Sigmoid colon (tissue), 7 donors: ENCODE results near the gene WDR74. TPM values are rescaled to one million over a fixed set of nuclear protein-coding genes. Genes with fewer than 3 reads are reported as not detected.
A peak's percentile ranks its signal among the peaks of the same experiment; 100 is the strongest.

Source experiments
- DNase-seq: peaks from one replicate; pipeline ENCODE4 v3.0.0-alpha.2; 2019
- H3K27ac ChIP-seq, 4 donors: fragments of 200-600 bp; sonication (generic); one replicate each; pipeline ENCODE4 v1.5.1; 2016 to 2019; ENCODE audit warnings: mild to moderate bottlenecking in 1 of 4
- H3K27me3 ChIP-seq, 3 donors: fragments of 200-600 bp; sonication (generic); one replicate each; pipeline ENCODE4 v1.5.1; 2019; ENCODE audit warnings: mild to moderate bottlenecking in 1 of 3
- H3K36me3 ChIP-seq, 4 donors: fragments of 200-600 bp; sonication (generic); one replicate each; pipeline ENCODE4 v1.5.1; 2016 to 2019
- H3K4me1 ChIP-seq, 4 donors: fragments of 200-600 bp; sonication (generic); one replicate each; pipeline ENCODE4 v1.5.1; 2017 to 2019
- H3K4me3 ChIP-seq, 4 donors: fragments of 200-600 bp; sonication (generic); one replicate each; pipeline ENCODE4 v1.5.1; 2017 to 2019; ENCODE audit warnings: mild to moderate bottlenecking in 2 of 4, moderate library complexity in 1 of 4
- H3K9me3 ChIP-seq, 4 donors: fragments of 200-600 bp in 3 of 4; sonication (generic) in 3 of 4; one replicate each; pipeline versions ENCODE4 v1.5.1 to v1.6.1; 2013 to 2019
- EP300 ChIP-seq, 4 donors: sonication (generic); formaldehyde crosslinking; IDR thresholded peaks; one replicate each; pipeline ENCODE4 v1.6.1; 2017; ENCODE audit warnings: antibody characterized with exemption in 4 of 4
- POLR2A ChIP-seq, 2 donors: fragments of 450-650 bp; IDR thresholded peaks; one replicate each; pipeline ENCODE4 v1.6.1; 2016; ENCODE audit warnings: antibody characterized with exemption in 2 of 2, mild to moderate bottlenecking in 2 of 2, moderate library complexity in 2 of 2
- POLR2AphosphoS5 ChIP-seq, 4 donors: sonication (generic); formaldehyde crosslinking; IDR thresholded peaks; one replicate each; pipeline ENCODE4 v1.6.1; 2017; ENCODE audit warnings: antibody characterized with exemption in 4 of 4
- WGBS, 2 donors: extraction: QIAGEN DNeasy Blood & Tissue Kit; methylation state at CpG; one replicate each; pipeline ENCODE4 v1.1.7; 2013; 5-methylcytosine and 5-hydroxymethylcytosine counted together
- intact Hi-C: fragments of 100-400 bp; cut with DNase I; formaldehyde crosslinking; loops from one replicate; pipeline ENCODE4 v1.15.1; 2023
- polyA plus RNA-seq, 3 donors: library from polyadenylated mRNA; stranded (reverse); fragments of 200-250 nt; gene quantifications; one replicate each; pipeline ENCODE4 v1.2.3, GENCODE V29; 2013
- total RNA-seq, 4 donors: library from RNA; depleted of rRNA; stranded (reverse); fragments of >200 nt; gene quantifications; one replicate each; pipeline ENCODE4 v1.1.0, GENCODE V29; 2016
- TF ChIP-seq, protein P1 (sequence below), 4 experiments: fragments of 450-650 bp in 3 of 4; fragments of 200-600 bp in 1 of 4; IDR thresholded peaks; one replicate each; pipeline ENCODE4 v1.5.1; 2016 to 2019; ENCODE audit warnings: antibody characterized with exemption in 4 of 4, mild to moderate bottlenecking in 3 of 4, moderate library complexity in 2 of 4
- donor health status: healthy with polysubstance abuse.
- donor health status: Bipolar disorder and iron deficiency.
- donor health status: healthy.

WDR74 gene
- total RNA-seq (10 to 100 TPM; 22.8 to 39.7 (median 34.7) TPM), polyA plus RNA-seq (10 to 100 TPM; 11.6 to 47.6 (median 24.0) TPM)

DNA sequence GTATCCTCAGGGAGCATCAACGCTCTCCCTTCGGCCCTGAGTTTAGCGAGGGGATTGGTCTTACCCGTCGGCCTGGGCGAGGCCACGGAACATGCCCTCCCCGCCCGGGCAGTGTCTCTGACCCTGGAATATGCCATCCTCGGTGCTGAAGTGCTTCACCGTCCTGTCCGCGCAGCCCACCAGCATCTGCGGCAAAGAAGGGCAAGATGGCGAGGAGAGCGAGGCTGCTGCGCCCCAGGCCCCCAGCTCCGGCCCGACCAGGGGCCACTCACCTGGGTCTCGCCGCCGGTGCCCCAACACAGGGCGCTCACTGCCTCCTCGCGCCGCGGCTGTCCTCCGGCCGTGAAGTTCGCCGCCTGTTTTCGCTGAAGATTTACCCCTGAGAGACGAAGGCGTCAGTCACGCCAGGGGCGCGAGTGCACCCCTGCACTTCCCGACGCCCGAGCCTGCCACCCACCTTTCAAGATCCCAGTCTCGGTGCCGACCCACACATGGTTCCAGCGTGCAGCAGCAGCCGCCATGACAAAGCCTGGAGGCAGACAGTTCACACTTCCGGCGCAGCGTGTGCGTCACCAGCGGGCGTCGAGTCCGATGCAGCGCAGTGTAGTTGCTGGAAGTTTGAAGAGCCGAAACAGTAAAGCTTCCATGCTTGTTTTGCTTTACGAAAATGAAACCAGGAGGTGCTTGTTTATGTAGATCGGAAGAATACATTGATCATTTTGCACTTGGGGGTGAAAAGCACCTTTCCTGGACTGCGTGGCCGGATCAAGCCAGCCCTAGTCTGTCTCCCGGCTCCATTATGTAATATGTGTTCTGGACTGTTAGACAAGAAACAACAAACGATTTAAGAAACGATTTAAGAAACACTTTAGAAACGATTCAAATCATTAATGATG lies at the start of gene WDR74:
TSS of gene WDR74 (minus strand) at position 541 of the 896 bp plus-strand sequence. CDS start at position 521, 20 bp downstream.
- 0% methylated on average over 62 of the region's 62 CpGs for WGBS, 2 donors
- peak; percentile 98 to 99 (median 98) for TF ChIP-seq POLR2AphosphoS5 (IDR thresholded peaks at IDR 0.05)
- TF ChIP-seq EP300 (IDR thresholded peaks at IDR 0.05), result peak in 1 of 4 donors; percentile 46
- TF ChIP-seq, protein P1, sequence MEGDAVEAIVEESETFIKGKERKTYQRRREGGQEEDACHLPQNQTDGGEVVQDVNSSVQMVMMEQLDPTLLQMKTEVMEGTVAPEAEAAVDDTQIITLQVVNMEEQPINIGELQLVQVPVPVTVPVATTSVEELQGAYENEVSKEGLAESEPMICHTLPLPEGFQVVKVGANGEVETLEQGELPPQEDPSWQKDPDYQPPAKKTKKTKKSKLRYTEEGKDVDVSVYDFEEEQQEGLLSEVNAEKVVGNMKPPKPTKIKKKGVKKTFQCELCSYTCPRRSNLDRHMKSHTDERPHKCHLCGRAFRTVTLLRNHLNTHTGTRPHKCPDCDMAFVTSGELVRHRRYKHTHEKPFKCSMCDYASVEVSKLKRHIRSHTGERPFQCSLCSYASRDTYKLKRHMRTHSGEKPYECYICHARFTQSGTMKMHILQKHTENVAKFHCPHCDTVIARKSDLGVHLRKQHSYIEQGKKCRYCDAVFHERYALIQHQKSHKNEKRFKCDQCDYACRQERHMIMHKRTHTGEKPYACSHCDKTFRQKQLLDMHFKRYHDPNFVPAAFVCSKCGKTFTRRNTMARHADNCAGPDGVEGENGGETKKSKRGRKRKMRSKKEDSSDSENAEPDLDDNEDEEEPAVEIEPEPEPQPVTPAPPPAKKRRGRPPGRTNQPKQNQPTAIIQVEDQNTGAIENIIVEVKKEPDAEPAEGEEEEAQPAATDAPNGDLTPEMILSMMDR (IDR thresholded peaks at IDR 0.05), result no peak
- TF ChIP-seq POLR2A (IDR thresholded peaks at IDR 0.05), result peak; percentile 79 to 87
- Histone ChIP-seq H3K36me3 (peaks cover 0 to 27% (median 3%) of the 10 kb centered on the region in 4 donors), H3K9me3 (no peaks in the 10 kb centered on the region), H3K4me3 (peak within 1 kb of the TSS; percentile 76 to 92 (median 87)), H3K27ac (peak within 1 kb of the TSS; percentile 96 to 98 (median 98)), H3K27me3 (no peaks in the 10 kb centered on the region), H3K4me1 (peaks cover 0 to 45% (median 27%) of the 10 kb centered on the region in 4 donors)
- intact Hi-C loops, result no loop called here
- peak; percentile 95 for DNase-seq

DNA sequence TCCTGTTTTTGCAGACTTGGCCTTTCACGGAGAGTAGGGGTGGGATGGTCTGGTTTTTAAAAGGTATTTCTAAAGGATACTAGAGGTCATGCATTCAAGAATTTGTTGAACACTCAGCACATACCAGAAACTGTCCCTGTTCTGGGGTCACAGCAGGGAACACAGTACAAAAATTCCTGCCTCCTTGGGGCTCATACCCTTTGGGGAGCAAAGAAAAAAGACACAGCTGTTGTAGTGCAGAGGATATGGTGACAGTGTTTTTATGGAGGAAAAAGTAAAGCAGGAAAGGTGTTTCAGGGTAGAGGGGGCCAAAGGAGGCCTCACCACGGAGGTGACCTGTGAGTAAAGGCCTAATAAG lies 49.7 kb upstream of the WDR74 start:
- Histone ChIP-seq H3K4me1 (peaks cover 0 to 31% (median 15%) of the 10 kb centered on the region in 4 donors), H3K27me3 (no peaks in the 10 kb centered on the region), H3K9me3 (no peaks in the 10 kb centered on the region), H3K4me3 (no peak overlapping the region), H3K36me3 (peaks cover 51 to 57% (median 54%) of the 10 kb centered on the region in 4 donors), H3K27ac (peak overlapping the region in 1 of 4 donors; percentile 26)
- no peak for DNase-seq
- TF ChIP-seq POLR2AphosphoS5 (IDR thresholded peaks at IDR 0.05) (no peak), POLR2A (IDR thresholded peaks at IDR 0.05) (no peak), EP300 (IDR thresholded peaks at IDR 0.05) (no peak)
- TF ChIP-seq, protein P1 (IDR thresholded peaks at IDR 0.05), result no peak
- 64 to 66% methylated on average over 2 of the region's 2 CpGs for WGBS, 2 donors
- intact Hi-C loops, result loop anchor here (10.0 kb wide), 1 partner anchor 494 kb away; no protein-coding TSS in a partner anchor

DNA sequence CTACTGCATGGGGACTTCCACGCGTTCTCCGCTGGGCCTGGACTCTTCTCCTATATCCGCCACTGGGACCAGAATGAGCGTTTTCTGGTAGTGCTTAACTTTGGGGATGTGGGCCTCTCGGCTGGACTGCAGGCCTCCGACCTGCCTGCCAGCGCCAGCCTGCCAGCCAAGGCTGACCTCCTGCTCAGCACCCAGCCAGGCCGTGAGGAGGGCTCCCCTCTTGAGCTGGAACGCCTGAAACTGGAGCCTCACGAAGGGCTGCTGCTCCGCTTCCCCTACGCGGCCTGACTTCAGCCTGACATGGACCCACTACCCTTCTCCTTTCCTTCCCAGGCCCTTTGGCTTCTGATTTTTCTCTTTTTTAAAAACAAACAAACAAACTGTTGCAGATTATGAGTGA lies 49.0 kb upstream of the WDR74 start:
- Histone ChIP-seq H3K9me3 (no peaks in the 10 kb centered on the region), H3K27me3 (no peaks in the 10 kb centered on the region), H3K4me3 (no peak overlapping the region), H3K27ac (peak overlapping the region in 1 of 4 donors; percentile 26), H3K36me3 (peaks cover 57 to 64% (median 60%) of the 10 kb centered on the region in 4 donors), H3K4me1 (peaks cover 0 to 38% (median 22%) of the 10 kb centered on the region in 4 donors)
- intact Hi-C loops, result loop anchor here (10.0 kb wide), 1 partner anchor 494 kb away; no protein-coding TSS in a partner anchor
- no peak for DNase-seq
- 93 to 94% methylated on average over 14 of the region's 14 CpGs for WGBS, 2 donors
- TF ChIP-seq, protein P1 (IDR thresholded peaks at IDR 0.05), result no peak
- TF ChIP-seq POLR2AphosphoS5 (IDR thresholded peaks at IDR 0.05), result no peak
- TF ChIP-seq POLR2A (IDR thresholded peaks at IDR 0.05), result no peak
- no peak for TF ChIP-seq EP300 (IDR thresholded peaks at IDR 0.05)

DNA sequence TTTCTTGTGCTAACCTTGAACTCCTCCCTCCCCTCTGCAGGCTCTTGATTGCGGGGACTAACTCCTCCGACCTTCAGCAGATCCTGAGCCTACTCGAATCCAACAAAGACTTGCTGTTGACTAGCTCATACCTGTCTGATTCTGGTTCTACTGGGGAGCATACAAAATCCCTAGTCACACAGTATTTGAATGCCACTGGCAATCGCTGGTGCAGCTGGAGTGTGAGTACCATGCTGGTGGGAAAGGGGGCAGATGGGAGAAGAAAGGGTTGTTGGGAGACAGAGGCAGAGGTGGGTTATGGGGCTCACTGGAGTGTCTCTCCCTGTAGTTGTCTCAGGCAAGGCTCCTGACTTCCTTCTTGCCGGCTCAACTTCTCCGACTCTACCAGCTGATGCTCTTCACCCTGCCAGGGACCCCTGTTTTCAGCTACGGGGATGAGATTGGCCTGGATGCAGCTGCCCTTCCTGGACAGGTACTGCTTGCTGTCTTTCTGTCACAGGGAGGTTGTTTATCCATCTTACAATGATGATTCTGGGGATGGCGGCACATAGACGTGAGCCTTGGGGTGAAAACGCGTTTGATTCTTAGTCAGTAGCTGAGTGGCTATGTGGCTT lies 45.9 kb upstream of the WDR74 start:
- H3K9me3 ChIP-seq, result no peaks in the 10 kb centered on the region
- no peak for TF ChIP-seq POLR2A (IDR thresholded peaks at IDR 0.05)
- TF ChIP-seq, protein P1 (IDR thresholded peaks at IDR 0.05), result no peak
- no peak for TF ChIP-seq EP300 (IDR thresholded peaks at IDR 0.05)
- no peak for TF ChIP-seq POLR2AphosphoS5 (IDR thresholded peaks at IDR 0.05)
- 92 to 95% methylated on average over 11 of the region's 11 CpGs for WGBS, 2 donors
- peaks cover 0 to 57% (median 38%) of the 10 kb centered on the region in 4 donors for H3K4me1 ChIP-seq
- peaks cover 57 to 76% (median 68%) of the 10 kb centered on the region in 4 donors for H3K36me3 ChIP-seq
- intact Hi-C loops, result loop anchor here (10.0 kb wide), 1 partner anchor 490 kb away; no protein-coding TSS in a partner anchor
- no peak overlapping the region for H3K4me3 ChIP-seq
- no peaks in the 10 kb centered on the region for H3K27me3 ChIP-seq
- H3K27ac ChIP-seq, result peak overlapping the region in 1 of 4 donors; percentile 14
- no peak for DNase-seq
